NOMO-1 (cell line): Measurements from ENCODE around the gene ARHGEF1.
"Not testable (repeated sequence)": the region's sequence is repeated elsewhere in the genome, so short reads cannot be mapped to it uniquely, and the experiment has no call there.

ENCODE experiments used
- DNase-seq, 2 experiments: peaks; one replicate each; lab custom pipeline; 2025; ENCODE audit not compliant: unreplicated experiment in 2 of 2; lab: John Stamatoyannopoulos, UW

ARHGEF1 gene

GRCh38 chr19:41862445-41862986 is 20.5 kb upstream of the ARHGEF1 start:
- DNase-seq = no peak

DNA sequence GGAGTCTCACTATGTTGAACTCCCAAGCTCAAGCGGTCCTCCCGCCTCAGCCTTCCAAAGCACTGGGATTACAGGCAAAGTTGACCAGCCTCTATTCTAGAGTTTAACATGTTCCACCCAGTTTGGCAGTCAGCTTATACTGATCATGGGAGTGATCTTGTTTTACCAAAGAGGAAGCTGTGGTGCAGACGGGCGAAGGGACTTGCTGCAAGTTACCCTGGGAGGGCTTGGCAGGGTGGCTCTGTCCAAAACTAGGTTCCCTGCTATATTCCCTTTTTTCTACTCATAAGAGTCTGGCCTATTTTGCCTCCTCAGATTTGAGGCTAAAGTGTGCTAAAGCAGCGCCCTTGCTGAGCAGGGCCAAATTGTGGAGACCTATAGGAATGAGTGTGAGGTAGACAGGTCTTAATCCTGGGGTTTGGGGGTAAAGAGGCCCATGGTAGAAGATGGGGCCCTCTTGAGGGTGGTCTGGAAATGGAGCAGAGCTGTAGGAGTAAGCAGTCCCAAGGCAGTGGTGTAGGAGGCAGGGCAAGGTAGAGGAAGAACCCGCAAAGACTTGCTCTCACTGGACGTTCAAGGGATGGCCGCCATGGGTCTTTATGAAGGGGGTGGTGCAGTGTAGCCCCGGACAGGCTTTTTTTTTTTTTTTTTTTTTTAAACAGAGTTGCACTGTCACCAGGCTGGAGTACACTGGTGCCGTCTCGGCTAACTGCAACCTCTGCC is 19.6 kb upstream of the ARHGEF1 start:
- DNase-seq = peak in 1 of 2 experiments; percentile 33

GRCh38 chr19:41864374-41864773 is 18.6 kb upstream of the ARHGEF1 start:
- no peak for DNase-seq

DNA sequence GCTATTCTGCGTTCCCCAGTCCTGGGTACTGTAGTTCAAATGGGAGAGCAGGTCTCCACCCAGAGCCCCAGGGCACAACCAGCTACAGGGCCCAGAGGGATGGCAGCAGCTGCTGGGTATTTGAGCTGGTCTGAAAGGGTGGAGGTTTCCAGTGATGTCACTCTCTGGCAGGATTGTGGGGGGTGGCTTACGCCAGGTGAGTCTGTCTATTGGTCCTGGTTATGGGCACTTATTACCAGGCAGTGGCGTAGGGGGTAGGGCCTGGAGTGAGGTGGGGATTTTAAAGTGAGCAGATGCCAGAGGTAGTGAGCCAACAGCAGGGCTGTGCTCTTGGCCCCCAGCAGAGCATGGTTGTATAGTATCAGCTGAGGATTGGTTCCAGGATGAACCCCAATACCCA is 16.7 kb upstream of the ARHGEF1 start:
- no peak for DNase-seq

- no peak for DNase-seq
Observed at GRCh38 chr19:41868120-41868988, 14.6 kb upstream of the ARHGEF1 start.

- DNase-seq = no peak
Observed at GRCh38 chr19:41868989-41869300, 14.0 kb upstream of the ARHGEF1 start.

DNA sequence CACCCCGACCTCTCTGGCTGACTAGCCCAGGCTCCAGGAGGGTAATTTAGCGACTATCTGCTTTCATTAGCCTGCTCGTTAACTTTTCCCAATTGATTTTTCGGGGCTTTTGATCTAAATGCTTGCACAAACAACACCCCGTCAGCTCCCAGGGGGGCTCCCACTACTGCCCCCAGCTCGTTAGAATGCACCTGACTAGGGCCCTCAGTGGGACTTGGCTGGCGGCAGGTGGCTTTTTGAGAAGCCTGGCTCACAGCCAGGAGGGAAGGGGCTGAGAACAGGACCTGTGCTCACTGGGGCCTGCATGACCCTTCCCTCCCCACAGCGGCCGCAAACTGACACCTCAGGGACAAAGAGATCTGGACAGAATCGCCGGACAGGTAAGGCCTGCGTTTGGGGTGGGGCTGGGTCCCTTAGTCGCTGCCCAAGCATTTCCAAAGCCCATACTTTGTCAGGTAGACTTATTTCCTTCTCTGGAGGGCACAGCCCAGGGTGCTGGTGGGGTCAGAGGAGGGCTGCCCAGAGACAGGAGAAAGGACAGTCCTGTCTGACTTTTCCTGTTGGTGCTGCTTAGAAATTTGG is 13.5 kb upstream of the ARHGEF1 start:
- no peak for DNase-seq

DNA sequence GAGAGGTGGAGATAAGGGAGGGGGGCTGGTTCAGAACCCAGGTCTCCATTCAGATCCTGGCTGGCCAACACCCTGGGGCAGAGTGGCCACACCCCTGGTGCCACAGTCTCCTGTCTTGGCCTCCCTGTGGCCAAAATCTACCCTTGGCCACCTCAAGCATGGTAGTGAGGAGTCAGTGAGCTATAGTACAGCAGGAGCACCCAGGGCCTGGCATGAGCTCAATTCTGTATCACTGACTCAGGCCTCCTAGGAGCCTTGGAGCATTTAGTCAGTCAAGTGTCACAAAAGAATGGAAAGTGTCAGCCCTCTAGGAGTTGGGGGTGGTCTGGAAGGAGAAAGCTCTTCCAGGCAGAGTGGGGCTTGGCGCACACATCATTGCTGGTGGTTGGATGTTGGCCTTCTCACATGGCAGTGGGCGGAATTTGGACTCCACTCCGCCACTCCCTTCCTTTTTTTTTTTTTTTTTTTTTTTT is 12.5 kb upstream of the ARHGEF1 start:
- no peak for DNase-seq

- DNase-seq = peak; percentile 40 to 49
Observed at GRCh38 chr19:41871573-41872383, 11.2 kb upstream of the ARHGEF1 start.

DNA sequence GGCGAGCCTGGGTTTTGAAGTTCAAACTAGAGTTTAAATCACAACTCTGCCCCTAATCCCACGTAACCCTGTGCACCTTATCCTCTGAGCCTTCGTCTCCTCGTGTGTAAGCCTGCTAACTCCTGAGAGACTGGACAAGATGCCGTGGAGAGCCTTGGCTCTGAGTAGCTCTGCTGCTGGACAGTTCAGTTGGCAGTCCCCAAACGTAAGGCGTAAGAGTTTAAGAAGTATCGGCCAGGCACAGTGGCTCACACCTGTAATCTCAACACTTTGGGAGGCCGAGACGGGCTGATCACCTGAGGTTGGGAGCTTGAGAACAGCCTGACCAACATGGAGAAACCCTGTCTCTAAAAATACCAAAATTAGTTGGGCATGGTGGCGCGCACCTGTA is 10.6 kb upstream of the ARHGEF1 start:
- DNase-seq = no peak

DNA sequence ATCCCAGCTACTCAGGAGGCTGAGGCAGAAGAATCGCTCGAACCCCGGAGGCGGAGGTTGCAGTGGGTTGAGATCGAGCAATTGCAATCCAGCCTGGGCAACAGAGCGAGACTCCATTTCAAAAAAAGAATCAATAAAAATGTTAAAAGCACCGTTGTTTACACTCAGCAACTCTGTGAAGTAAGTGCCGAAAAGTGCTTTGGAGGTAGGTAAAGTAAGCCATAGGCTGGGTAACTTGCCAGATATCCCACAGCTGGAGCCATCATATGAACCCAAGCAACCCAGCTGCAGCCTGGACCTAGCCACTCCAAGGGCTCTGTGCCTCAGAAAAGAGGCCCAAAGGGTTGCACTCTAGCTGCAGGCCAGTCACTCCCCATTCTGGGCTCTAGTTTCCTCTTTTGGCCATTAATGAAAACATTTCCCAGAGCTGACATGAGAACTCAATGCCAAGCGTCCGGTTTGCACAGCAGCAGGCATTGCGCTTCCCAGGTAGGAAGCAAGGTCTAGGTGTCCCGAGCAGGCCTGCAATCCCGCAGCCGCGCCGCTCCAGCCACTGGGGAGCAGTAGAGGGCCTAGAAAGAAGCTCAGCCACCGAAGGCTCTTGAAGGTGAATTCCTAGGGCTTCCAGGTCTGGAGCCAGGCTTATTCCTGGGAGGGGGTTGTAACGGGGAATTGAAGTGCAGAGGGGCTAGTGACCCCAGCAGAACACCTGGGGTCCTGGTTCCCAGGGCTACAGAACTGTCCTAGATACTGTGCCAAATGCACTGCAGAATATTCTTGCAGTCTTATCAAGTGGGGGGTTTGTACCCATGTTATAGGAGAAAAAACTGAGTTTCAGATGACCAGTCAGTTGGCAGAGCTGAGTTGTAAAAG is 10.0 kb upstream of the ARHGEF1 start:
- peak; percentile 25 to 57 for DNase-seq

DNA sequence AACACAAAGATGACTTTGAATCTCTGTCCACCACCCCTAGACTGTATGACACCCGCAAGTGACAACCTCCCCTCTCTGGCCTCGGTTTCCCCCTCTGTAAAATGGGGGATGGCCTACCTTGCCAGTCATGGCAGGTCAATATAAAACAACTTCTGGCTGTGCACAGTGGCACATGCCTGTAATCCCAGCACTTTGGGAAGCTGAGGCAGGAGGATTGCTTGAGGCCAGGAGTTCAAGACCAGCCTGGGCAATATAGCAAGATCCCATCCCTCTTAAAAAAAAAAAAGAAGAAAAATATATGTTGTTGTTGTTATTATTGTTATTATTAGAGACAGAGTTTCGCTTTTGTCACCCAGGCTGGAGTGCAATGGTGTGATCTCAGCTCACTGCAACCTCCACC is 7.0 kb upstream of the ARHGEF1 start:
- not testable (repeated sequence) for DNase-seq

DNA sequence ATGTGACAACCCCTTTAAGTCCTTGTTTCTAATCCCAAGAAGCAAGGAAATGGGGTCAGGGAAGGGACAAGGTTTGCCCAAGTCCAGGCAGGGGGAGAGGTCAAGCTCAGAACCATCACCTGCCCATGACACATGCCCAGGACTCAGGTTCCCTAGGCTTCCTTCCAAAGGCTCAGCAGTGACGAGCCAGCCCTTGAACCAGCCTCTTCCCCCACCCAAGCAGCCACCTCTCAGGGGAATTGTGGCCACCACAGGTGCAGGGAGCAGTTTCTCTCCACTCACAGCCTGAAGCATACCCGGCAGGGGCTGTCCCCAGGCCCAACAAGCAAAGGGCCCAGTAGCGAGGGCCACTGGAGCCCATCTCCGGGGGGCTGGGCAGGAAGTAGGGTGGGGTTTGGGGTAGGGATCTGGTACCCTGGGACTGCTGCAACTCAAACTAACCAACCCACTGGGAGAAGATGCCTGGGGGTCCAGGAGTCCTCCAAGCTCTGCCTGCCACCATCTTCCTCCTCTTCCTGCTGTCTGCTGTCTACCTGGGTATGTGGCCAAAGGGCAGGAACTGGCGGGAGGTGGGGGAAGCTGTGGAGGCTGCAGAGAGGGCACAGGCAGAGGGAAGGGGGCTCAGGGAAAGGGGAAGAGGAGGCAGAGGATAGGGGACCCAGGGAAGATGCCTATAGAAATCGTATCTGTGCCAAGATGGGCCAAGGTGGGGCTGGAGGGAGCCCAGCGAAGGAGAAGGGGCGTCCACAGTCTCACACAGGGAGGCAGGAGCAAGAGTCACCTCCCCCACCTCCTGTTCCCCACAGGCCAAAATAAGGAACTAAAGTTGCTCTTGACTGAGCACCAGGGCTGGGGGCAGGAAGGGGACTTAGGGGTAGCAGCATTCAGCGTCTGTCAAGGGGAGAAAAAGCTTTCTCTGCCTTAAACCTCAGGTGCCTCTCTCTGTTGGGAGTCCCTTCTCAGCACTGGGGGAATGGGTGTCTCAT is 5.8 kb upstream of the ARHGEF1 start, which contains the start of gene CD79A:
Gene CD79A, plus strand, starts transcription at position 433 of the 986 bp plus-strand sequence. Its CDS starts 26 bp downstream, at position 459.
- DNase-seq = peak; percentile 84 to 94

DNA sequence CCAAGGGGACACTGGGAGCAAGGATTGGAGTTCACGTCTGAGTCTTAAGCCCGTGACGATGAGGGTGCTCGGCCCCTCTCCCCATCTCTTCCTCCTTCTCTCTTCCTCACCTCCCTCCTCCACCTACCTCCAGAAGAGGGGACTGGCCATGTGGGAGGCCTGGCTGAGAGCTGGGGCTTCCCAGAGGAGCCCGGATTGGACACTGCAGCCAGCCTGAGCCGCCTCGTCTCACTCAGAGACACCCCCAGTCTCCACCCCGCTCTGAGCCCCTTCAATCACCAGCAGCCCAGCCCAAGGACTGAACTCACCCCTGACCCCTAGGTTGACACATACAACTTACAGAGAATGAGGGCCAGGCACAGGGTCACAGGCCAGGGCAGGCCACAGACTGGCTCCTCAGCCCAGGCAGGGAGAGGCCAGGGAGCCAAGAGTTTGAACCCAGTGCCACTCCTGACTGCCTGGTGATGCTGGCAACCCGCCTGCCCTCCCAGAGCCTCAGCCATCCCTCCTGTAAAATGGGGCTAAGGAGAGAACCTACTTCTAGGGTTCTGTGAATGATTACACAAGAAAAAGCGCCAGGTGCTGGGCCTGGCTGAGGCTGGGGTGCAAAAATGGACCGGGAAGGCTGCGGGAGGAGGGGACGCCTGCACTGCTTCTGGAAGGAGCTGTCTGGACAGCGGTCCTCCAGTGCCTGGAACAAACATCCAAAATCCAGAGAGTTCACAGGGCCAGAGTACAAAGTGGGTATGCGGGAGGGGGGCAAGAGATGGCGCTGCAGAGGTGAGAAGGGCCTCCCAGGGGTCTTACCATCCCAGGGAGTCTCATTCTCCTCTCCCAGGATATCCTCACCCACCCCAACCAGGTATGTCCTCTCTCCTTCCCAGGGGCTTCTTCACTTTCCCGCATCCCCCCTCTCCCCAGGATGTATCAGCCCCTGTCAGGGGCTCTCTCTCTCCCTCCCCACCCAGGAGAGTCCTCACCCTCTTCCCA is 4.8 kb upstream of the ARHGEF1 start:
- peak in 1 of 2 experiments; percentile 12 for DNase-seq

DNA sequence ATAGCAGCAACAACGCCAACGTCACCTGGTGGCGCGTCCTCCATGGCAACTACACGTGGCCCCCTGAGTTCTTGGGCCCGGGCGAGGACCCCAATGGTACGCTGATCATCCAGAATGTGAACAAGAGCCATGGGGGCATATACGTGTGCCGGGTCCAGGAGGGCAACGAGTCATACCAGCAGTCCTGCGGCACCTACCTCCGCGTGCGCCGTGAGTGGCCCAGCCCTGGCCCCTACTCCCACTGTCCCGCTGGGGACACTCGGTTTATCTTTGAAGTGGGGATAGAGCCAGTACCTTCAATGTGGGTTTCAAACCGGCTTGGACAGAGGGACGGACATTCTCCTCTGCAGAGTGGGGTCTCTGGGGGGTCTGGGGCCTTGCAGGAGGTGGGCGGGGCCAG is 3.9 kb upstream of the ARHGEF1 start:
- DNase-seq = no peak

GRCh38 chr19:41879670-41880328 is 3.2 kb upstream of the ARHGEF1 start:
- no peak for DNase-seq

DNA sequence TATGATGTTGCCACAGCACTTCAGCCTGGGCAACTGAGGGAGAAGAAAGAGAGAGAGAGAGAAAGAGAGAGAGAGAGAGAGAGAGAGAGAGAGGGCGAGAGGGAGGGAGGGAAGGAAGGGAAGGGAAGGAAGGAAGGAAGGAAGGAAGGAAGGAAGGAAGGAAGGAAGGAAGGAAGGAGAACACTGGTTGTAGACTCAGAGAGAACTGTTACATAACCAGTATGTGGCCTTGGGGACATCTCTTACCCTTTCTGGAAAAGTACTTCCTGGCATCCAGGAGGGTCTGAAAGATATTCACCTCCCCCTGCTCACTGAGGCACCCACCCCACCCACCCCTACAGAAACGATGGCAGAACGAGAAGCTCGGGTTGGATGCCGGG is 2.7 kb upstream of the ARHGEF1 start:
- DNase-seq = no peak
